NT2/D1 (cell line): ENCODE results near the gene ANAPC13.

ENCODE experiments used
- SUZ12 ChIP-seq: IDR thresholded peaks from 2 replicates; pipeline ENCODE4 v1.6.1; 2011; ENCODE audit not compliant: insufficient read length, insufficient read depth; ENCODE audit errors: extremely low read depth
- YY1 ChIP-seq: IDR thresholded peaks from 2 replicates; pipeline ENCODE4 v1.6.1; 2011; ENCODE audit not compliant: insufficient read length, insufficient read depth
- ZNF274 ChIP-seq: IDR thresholded peaks from 2 replicates; pipeline ENCODE4 v1.6.1; 2011; ENCODE audit warnings: mild to moderate bottlenecking, low read depth, low read length

GRCh38 chr3:134517791-134518190, 32.0 kb upstream of the ANAPC13 start:
- TF ChIP-seq YY1, result no peak
- TF ChIP-seq SUZ12, result no peak
- TF ChIP-seq ZNF274, result no peak
